ENCODE measurements around the gene HHIPL1.

Gene HHIPL1

GRCh38 chr14:99699085-99699760, 54.3 kb downstream of the HHIPL1 start:
- no peak overlapping the region for H3K27ac ChIP-seq (ENCODE audit: low read depth, low read length)
- no peaks in the 10 kb centered on the region for H3K27me3 ChIP-seq (ENCODE audit: control insufficient read depth, insufficient read depth, low read length)
- H3K4me3 ChIP-seq (ENCODE audit: low read length), result no peak overlapping the region
- H3K4me1 ChIP-seq (ENCODE audit: control insufficient read depth, insufficient read depth, low read length), result no peaks in the 10 kb centered on the region
- no peak overlapping the region for H3K9ac ChIP-seq (ENCODE audit: low read length)
- no peaks in the 10 kb centered on the region for H3K36me3 ChIP-seq (ENCODE audit: control insufficient read depth, insufficient read depth, low read length)

GRCh38 chr14:99699861-99700260, 54.9 kb downstream of the HHIPL1 start:
- no peaks in the 10 kb centered on the region for H3K4me1 ChIP-seq (ENCODE audit: control insufficient read depth, insufficient read depth, low read length)
- H3K36me3 ChIP-seq (ENCODE audit: control insufficient read depth, insufficient read depth, low read length), result no peaks in the 10 kb centered on the region
- H3K9ac ChIP-seq (ENCODE audit: low read length), result no peak overlapping the region
- H3K4me3 ChIP-seq (ENCODE audit: low read length), result no peak overlapping the region
- no peak overlapping the region for H3K27ac ChIP-seq (ENCODE audit: low read depth, low read length)
- no peaks in the 10 kb centered on the region for H3K27me3 ChIP-seq (ENCODE audit: control insufficient read depth, insufficient read depth, low read length)

DNA sequence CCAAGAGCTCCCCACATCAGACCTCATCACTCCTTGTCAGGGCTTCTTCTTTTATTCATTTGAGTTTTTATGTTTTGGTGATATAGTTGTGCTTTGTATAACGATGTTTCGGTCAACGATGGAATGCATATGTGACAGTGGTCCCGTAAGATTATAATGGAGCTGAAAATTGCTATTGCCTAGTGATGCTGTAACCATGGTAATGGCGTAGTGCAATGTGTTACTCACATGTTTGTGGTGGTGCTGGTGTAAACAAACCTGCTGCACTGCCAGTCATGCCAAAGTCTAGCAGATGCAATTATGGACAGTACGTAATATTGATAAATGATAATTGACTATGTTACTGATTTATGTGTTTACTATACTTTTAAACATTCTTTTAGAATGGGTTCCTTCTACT, 55.5 kb downstream of the HHIPL1 start:
- no peak overlapping the region for H3K27ac ChIP-seq (ENCODE audit: low read depth, low read length)
- no peak overlapping the region for H3K4me3 ChIP-seq (ENCODE audit: low read length)
- no peaks in the 10 kb centered on the region for H3K4me1 ChIP-seq (ENCODE audit: control insufficient read depth, insufficient read depth, low read length)
- no peaks in the 10 kb centered on the region for H3K27me3 ChIP-seq (ENCODE audit: control insufficient read depth, insufficient read depth, low read length)
- no peaks in the 10 kb centered on the region for H3K36me3 ChIP-seq (ENCODE audit: control insufficient read depth, insufficient read depth, low read length)
- no peak overlapping the region for H3K9ac ChIP-seq (ENCODE audit: low read length)

DNA sequence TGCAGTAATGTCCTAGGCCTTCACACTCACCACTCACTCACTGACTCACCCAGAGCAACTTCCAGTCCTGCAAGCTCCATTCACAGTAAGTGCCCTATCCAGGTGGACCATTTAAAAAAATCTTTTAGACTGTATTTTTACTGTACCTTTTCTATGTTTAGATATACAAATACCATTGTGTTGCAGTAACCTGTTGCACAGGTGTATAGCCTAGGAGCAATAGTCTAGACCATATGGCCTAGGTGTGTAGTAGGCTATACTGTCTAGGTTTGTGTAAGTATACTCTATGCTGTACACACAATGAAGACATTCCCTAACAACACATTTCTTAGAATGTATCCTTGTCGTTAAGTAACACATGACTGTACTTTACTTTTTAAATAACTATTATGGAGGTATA, 56.3 kb downstream of the HHIPL1 start:
- no peak overlapping the region for H3K9ac ChIP-seq (ENCODE audit: low read length)
- H3K4me1 ChIP-seq (ENCODE audit: control insufficient read depth, insufficient read depth, low read length), result no peaks in the 10 kb centered on the region
- H3K4me3 ChIP-seq (ENCODE audit: low read length), result no peak overlapping the region
- H3K27ac ChIP-seq (ENCODE audit: low read depth, low read length), result no peak overlapping the region
- no peaks in the 10 kb centered on the region for H3K27me3 ChIP-seq (ENCODE audit: control insufficient read depth, insufficient read depth, low read length)
- no peaks in the 10 kb centered on the region for H3K36me3 ChIP-seq (ENCODE audit: control insufficient read depth, insufficient read depth, low read length)

GRCh38 chr14:99702115-99702514, 57.2 kb downstream of the HHIPL1 start:
- Histone ChIP-seq H3K36me3 (ENCODE audit: control insufficient read depth, insufficient read depth, low read length) (no peaks in the 10 kb centered on the region), H3K27ac (ENCODE audit: low read depth, low read length) (no peak overlapping the region), H3K9ac (ENCODE audit: low read length) (no peak overlapping the region), H3K4me3 (ENCODE audit: low read length) (no peak overlapping the region), H3K27me3 (ENCODE audit: control insufficient read depth, insufficient read depth, low read length) (no peaks in the 10 kb centered on the region), H3K4me1 (ENCODE audit: control insufficient read depth, insufficient read depth, low read length) (no peaks in the 10 kb centered on the region)

GRCh38 chr14:99703381-99703780, 58.5 kb downstream of the HHIPL1 start:
- H3K9ac ChIP-seq (ENCODE audit: low read length), result no peak overlapping the region
- H3K36me3 ChIP-seq (ENCODE audit: control insufficient read depth, insufficient read depth, low read length), result no peaks in the 10 kb centered on the region
- H3K4me1 ChIP-seq (ENCODE audit: control insufficient read depth, insufficient read depth, low read length), result no peaks in the 10 kb centered on the region
- no peaks in the 10 kb centered on the region for H3K27me3 ChIP-seq (ENCODE audit: control insufficient read depth, insufficient read depth, low read length)
- no peak overlapping the region for H3K4me3 ChIP-seq (ENCODE audit: low read length)
- no peak overlapping the region for H3K27ac ChIP-seq (ENCODE audit: low read depth, low read length)

GRCh38 chr14:99704037-99704436, 59.1 kb downstream of the HHIPL1 start:
- no peak overlapping the region for H3K4me3 ChIP-seq (ENCODE audit: low read length)
- H3K27ac ChIP-seq (ENCODE audit: low read depth, low read length), result no peak overlapping the region
- no peak overlapping the region for H3K9ac ChIP-seq (ENCODE audit: low read length)
- no peaks in the 10 kb centered on the region for H3K36me3 ChIP-seq (ENCODE audit: control insufficient read depth, insufficient read depth, low read length)
- H3K4me1 ChIP-seq (ENCODE audit: control insufficient read depth, insufficient read depth, low read length), result no peaks in the 10 kb centered on the region
- H3K27me3 ChIP-seq (ENCODE audit: control insufficient read depth, insufficient read depth, low read length), result no peaks in the 10 kb centered on the region

DNA sequence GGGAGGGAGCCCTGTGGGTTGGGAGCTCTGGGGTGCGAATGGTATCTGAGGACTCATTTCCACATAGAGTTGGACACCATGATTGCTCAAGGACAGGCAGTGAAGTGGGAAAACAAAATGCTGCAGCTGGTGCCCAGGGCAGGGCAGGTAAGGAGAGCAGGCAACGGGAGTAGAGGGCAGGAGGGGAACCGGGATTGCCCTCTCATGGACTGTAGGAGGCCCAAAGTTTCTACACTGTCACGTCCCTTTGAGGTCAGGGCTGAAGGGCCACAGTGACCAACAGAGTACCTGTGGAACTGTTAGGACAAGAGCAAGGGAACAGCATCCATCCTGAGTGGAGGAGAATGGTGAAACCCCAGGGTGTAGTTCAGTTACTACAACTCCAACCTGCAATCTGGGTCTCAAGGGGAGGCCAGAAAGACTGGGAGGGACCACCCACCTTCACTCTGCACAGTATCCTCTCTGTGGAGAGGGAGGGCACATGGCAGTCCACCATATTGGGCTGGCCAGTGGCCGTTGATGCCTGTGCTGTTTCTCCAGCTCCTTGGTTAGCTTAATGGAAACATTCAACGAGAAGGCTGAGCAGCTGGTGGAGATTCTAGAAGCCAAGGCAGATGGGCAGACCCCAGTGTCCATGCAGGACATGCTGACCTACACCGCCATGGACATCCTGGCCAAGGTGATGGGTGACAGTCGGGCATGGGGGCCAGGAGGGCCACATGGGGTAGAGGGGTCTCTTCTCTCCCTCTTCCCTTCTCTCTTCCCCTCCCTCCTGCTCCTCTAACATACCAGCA, 61.4 kb downstream of the HHIPL1 start:
- Histone ChIP-seq H3K9ac (ENCODE audit: low read length) (no peak overlapping the region), H3K27me3 (ENCODE audit: control insufficient read depth, insufficient read depth, low read length) (no peaks in the 10 kb centered on the region), H3K4me3 (ENCODE audit: low read length) (no peak overlapping the region), H3K36me3 (ENCODE audit: control insufficient read depth, insufficient read depth, low read length) (no peaks in the 10 kb centered on the region), H3K27ac (ENCODE audit: low read depth, low read length) (no peak overlapping the region), H3K4me1 (ENCODE audit: control insufficient read depth, insufficient read depth, low read length) (no peaks in the 10 kb centered on the region)

DNA sequence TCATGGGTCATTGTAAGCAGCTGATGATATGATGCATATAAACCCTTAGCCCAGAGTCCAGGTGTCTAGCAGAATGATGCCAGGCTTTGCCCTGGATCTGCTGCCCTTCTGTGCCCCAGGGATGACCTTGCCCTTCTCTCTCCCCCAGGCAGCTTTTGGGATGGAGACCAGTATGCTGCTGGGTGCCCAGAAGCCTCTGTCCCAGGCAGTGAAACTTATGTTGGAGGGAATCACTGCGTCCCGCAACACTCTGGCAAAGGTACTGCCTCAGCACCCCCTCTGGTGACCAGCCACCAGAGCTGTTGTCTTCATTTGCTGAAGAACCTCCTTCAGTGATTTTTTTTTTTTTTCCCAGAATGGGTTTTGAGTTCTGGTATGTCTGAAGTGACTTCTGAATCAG, 62.5 kb downstream of the HHIPL1 start:
- Histone ChIP-seq H3K4me3 (ENCODE audit: low read length) (no peak overlapping the region), H3K4me1 (ENCODE audit: control insufficient read depth, insufficient read depth, low read length) (no peaks in the 10 kb centered on the region), H3K27me3 (ENCODE audit: control insufficient read depth, insufficient read depth, low read length) (no peaks in the 10 kb centered on the region), H3K27ac (ENCODE audit: low read depth, low read length) (no peak overlapping the region), H3K36me3 (ENCODE audit: control insufficient read depth, insufficient read depth, low read length) (no peaks in the 10 kb centered on the region), H3K9ac (ENCODE audit: low read length) (no peak overlapping the region)

DNA sequence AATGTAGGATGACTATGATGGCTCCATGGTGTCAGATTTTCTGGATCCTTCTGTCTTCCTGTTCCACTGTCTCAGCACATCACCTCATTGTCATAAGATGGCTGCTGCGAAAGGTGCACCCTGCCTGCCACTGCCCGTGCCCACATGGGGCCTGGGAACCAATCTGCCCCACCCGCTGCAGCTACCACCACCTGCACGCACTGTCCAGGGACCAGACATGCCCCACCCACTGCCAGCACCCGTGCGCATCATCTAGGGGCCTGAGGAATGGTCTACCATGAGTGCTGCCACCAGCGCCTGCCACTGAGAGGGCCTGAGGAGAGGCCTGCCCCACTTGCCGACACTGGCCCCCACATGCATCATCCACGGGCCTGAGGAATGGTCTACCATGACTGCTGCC, 63.0 kb downstream of the HHIPL1 start:
- H3K9ac ChIP-seq (ENCODE audit: low read length), result no peak overlapping the region
- no peaks in the 10 kb centered on the region for H3K36me3 ChIP-seq (ENCODE audit: control insufficient read depth, insufficient read depth, low read length)
- H3K4me1 ChIP-seq (ENCODE audit: control insufficient read depth, insufficient read depth, low read length), result no peaks in the 10 kb centered on the region

DNA sequence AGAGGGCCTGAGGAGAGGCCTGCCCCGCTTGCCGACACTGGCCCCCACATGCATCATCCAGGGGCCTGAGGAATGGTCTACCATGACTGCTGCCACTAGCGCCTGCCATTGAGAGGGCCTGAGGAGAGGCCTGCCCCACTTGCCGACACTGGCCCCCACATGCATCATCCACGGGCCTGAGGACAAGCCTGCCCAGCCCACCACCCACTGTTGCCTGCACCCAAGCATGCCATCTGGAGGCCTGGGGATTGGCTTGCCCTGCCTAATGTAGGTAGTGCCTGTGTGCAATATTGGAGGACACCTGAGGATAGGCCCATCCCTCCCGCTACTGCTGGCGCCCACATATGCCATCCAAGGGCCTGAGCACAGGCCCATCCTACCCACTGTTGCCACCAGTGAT, 63.5 kb downstream of the HHIPL1 start:
- no peak overlapping the region for H3K4me3 ChIP-seq (ENCODE audit: low read length)
- no peaks in the 10 kb centered on the region for H3K36me3 ChIP-seq (ENCODE audit: control insufficient read depth, insufficient read depth, low read length)
- no peaks in the 10 kb centered on the region for H3K27me3 ChIP-seq (ENCODE audit: control insufficient read depth, insufficient read depth, low read length)
- H3K4me1 ChIP-seq (ENCODE audit: control insufficient read depth, insufficient read depth, low read length), result no peaks in the 10 kb centered on the region
- no peak overlapping the region for H3K27ac ChIP-seq (ENCODE audit: low read depth, low read length)
- H3K9ac ChIP-seq (ENCODE audit: low read length), result no peak overlapping the region

More for the DNA sequence above, 63.0 kb downstream of the HHIPL1 start:
- Histone ChIP-seq H3K4me3 (ENCODE audit: low read length) (no peak overlapping the region), H3K27ac (ENCODE audit: low read depth, low read length) (no peak overlapping the region), H3K27me3 (ENCODE audit: control insufficient read depth, insufficient read depth, low read length) (no peaks in the 10 kb centered on the region)

DNA sequence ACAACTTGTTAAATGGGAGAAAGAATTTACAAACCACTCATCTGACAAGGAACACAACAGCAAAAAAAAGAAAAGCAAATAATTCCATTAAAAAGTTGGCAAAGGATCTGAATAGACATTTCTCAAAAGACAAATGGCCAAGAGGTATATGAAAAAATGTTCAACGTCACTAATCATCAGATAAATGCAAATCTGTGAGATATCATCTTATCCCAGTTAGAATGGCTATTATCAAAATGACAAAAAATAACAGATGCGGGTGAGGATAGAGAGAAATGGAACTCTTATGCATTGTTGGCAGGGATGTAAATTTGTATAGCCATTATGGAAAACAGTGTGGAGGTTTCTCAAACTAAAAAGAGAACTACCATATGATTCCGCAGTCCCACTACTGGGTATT, 69.0 kb downstream of the HHIPL1 start:
- Histone ChIP-seq H3K9ac (ENCODE audit: low read length) (no peak overlapping the region), H3K27ac (ENCODE audit: low read depth, low read length) (no peak overlapping the region), H3K36me3 (ENCODE audit: control insufficient read depth, insufficient read depth, low read length) (no peaks in the 10 kb centered on the region), H3K27me3 (ENCODE audit: control insufficient read depth, insufficient read depth, low read length) (no peaks in the 10 kb centered on the region), H3K4me3 (ENCODE audit: low read length) (no peak overlapping the region), H3K4me1 (ENCODE audit: control insufficient read depth, insufficient read depth, low read length) (no peaks in the 10 kb centered on the region)
